Ramos (cell line): ENCODE data around the gene CXCL12.

Experiments used
- in situ Hi-C: fragments of 300-500 bp; cut with MboI; formaldehyde crosslinking; loops from one replicate; pipeline ENCODE4 v1.14.3; 2022; ENCODE audit warnings: low sequenced_read_pairs; ENCODE audit not compliant: unreplicated experiment

CXCL12 gene

DNA sequence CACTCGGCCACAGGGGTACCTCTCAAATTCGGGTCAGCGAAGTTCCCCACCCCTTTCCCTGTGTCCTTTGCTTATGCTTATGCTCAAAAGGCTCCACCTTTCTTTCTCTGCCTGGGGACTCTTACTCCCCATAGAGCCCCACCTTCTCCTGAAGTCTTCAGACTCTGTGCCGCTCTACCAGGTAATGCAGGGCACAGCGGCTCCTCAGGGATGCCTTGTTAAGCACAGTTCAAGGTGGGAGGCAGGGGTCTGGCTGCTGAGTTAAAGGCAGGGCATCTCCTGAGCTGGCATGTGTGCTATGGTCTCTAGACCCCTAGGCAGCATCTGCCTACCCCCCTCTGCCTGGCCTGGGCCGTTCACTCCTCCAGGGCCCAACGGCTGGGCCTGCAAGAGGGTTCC, 3.0 kb upstream of the CXCL12 start:
- in situ Hi-C loops, result loop anchor here (25.0 kb wide), 1 partner anchor 726 kb away; no protein-coding TSS in a partner anchor

DNA sequence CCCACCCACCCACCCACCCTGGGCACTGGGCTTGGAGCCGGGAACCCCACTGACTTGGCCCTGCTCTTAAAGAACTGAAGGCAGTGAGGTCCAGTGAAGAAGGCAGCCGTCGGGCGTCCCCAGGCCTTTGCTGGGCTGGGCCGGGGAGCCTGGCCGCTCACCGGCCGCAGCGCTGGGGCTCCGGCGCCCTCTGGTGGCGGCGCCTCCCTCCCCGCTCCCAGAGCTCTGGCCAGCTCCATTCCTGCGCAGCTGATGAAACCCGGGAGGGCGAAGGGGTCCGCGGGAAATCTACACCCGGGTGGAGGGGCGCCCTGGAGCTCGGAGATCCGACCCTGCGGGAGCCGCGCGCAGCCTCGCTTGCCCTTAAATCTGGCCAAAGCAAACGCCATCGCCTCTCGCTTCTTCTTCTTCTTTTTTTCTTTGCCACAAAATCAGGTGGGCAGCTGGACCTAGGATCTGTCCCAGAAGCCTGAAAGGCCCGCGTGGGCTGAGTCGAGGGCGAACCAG, 1.7 kb upstream of the CXCL12 start:
- in situ Hi-C loops, result loop anchor here (25.0 kb wide), 1 partner anchor 724 kb away; no protein-coding TSS in a partner anchor

DNA sequence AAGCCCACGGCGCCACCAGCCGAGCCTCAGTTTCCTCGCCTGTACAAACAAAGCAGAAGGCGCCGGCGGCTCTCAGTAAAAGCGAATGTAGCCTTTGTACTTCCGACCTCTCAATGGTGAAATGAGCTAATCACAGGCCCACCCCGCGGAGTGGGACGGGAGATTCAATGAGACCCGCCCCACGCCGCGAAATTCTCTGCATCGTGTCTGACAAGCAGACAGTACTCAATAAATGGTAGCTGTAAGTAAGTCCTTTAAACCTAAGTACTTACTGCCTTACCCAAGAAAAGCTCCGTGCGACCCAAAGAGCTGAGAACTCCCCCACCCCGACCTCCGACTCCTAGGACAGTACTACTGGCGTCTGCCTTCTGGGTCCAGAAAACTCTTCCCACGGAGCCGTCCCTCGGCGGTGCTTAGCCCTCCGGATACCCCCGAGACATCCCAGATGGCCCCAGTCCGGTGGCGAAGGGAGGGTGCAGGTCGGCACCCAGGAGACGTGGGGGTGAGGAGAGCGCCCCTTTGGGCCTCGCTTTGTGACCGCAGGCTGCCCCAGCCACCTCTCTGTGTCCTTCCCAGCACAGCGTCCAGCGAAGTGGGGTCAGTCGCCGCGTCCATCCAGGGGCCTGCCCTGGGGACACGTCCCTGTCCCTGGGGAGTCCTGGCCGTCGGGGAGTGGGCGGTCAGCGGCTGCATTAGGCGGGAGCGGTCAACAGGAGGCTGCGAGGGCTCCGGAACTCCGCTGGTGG, 972 bp upstream of the CXCL12 start:
- in situ Hi-C loops, result loop anchor here (25.0 kb wide), 1 partner anchor 724 kb away; no protein-coding TSS in a partner anchor

DNA sequence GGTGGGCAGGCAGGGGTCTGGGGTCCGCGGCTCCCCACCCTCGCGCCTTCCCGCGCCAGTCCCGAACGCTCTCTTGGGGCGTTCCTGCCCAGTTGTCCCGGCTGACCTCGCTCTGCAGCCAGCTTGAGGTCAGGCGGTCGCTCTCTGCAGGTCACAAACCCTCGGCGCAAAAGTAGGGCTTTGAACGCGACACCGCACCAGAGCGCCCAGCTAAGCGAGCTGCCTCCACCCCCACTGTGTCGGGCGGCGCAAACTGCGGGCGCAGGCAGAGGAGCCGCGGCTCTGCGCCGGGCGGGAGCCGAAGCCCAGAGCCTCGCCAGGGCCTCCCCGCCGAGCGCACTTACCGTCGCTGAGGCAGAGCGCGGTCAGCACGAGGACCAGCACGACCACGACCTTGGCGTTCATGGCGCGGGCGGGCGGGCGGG, 284 bp downstream of the CXCL12 start:
- in situ Hi-C loops, result loop anchor here (25.0 kb wide), 1 partner anchor 722 kb away; no protein-coding TSS in a partner anchor

DNA sequence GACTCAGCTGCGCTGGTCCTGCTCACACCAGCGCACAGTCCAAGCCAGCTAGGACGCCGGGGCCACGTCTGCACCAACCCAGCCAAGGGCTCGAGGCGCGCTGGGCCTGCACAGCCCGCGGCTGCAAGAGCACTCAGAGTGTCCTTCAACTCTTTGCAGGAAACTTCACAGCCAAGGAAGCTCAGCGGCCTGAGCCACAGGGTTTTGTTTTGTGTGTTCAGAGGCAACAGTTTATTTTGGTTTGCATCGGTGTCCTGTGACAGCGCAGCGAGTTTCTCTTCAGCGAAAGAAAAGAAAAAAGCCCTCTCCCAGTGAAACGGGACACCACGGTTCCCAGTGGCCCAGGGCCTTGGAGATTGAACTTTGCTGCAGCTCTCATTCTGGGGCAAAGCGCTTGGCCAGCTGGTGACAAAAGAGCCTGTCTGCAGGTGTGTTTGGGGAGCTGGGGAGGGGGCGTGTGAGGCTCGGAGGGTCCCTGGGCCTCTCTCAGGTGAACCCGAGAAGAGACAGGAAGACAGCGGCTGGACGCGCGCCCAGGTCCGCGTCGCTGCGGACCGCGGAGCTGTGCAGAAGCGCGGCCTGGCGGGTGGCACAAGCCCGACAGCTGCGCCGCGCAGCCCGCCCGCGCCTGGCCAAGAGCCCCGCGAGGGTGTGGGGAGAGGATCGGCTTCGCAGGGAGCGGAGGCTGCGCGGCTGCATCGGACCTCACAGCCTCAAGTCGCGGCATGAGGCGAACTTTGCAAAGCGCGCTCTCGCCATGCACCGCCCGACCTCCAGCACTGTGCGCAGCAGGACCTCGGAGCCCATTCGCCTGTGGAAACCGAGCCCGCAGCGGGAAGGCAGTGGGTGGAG, 922 bp downstream of the CXCL12 start:
- in situ Hi-C loops, result loop anchor here (25.0 kb wide), 1 partner anchor 722 kb away; no protein-coding TSS in a partner anchor

DNA sequence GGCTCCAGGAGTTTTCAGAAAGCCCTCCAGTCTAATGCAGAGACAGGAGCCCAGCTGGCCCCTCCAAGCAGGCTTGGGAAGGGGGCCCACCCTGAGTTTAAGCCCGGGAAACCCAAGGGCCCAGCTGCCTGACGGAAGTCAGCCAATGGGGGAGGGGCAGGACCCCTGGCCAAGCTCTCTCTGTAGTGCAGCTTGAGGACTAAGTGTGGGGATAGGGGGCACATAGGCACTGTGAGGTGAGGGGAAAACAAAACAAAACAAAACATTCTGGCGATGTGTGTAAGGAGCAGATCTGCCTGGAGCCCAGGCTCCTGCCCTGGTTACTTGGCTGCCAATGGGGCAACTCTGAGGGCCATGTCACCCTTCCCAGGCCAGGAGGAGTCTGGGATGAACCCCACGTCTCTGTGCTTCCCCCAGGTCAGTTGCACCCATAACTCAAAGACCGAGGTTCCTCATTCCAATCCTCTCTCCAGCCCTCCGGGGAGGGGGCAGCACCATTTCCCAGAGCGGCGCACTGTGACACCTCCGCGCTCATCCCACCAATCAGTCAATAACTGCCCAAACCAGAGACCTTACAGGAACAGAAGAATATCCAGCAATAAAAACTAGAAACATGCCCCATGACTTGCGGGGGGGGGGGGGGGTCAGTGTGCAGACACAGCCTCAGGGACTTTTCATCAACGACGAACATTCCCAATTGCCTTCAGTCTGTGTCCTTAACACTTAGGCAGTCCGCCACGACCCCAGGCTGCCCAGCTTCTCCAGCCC, 1.7 kb downstream of the CXCL12 start:
- in situ Hi-C loops, result loop anchor here (25.0 kb wide), 1 partner anchor 721 kb away; no protein-coding TSS in a partner anchor

DNA sequence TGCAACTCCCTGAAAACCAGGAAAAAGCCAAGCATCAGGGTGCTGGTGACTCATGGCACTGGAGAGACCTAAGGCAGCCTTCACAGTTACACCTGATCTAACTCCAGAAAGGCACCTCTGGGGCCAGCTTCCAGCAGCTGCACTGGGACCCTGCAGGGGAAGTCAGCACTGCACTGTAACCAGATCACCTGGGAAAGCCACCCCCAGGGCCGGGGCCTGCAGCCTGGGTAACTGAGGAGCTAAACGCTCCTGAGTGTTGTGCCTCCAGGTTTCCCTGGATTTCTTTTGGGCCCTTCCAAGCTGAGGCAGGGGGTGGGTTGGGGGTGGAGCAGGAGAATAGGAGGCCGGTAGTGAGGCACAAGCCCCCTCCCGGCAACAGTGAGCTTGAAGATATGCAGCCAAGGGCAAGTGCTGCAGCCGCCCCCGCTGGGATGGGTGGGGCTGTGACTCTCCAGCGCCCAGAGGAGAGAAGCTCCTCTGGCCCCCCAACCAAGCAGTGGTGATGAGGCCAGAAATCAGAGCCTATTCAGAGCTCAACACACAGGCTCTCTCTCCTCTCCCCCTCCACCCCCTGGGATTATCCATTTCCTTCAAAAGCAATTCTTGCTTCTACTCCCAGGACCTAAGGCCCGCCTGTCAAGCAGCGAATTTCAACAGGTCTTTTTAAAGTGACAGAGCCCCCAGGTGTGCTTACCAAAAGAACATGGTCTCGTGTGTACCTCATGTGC, 2.6 kb downstream of the CXCL12 start:
- in situ Hi-C loops, result loop anchor here (25.0 kb wide), 1 partner anchor 720 kb away; no protein-coding TSS in a partner anchor

DNA sequence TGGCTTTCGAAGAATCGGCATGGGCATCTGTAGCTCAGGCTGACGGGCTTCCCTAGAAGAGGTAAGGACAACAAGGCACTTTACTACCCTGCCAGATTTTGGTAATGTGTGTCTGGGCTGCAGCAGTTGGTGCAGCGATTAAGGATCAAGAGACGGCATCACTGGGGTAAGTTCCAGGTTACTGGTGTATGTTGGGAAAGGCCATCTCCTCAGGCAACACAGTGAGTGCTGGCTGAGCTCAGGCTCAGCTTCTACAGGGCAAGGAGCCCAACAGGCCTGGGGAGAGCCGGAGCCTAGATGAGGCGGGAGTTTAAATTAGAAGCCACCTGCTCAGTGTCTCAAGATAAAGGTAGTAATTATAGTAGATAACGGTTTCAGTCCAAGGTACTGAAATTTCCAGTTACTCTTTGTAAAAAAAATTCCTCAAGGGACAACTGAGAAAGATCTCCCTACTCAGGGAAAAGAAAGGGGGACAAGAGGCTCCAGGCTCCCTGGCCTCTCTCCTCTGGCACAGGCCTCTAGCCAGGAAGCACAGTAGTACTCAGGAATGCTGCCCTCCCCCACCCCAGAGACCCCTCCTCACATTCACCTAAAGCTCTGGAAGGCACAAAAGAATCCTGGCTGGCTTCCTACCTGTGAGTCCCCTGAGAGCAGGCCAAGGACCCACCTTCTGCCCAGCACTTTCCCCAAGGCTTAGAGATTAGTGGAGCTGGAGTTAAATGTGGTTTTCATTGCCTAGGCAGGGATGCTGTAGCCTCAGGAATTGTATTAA, 3.9 kb downstream of the CXCL12 start:
- in situ Hi-C loops, result loop anchor here (25.0 kb wide), 1 partner anchor 719 kb away; no protein-coding TSS in a partner anchor

DNA sequence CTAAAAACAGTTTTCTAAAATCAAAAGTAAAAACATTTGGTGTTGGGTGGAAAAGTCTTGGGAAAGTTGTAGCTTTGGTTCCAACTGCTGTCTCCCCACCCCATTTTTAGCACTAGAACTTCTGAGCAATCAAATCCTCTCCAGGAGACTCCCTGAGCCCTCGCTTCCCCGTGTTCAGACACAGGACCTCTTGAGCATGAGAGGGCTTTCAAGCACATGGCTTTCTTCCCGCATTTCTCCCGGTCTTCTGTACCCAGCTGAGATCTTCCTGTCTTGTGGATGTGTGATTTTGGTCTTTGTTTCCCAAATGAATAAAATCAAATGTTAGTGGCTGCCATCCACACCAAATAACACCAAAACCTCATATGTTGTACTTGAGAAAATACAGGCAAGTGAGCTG, 5.0 kb downstream of the CXCL12 start:
- in situ Hi-C loops, result loop anchor here (25.0 kb wide), 1 partner anchor 718 kb away; no protein-coding TSS in a partner anchor

DNA sequence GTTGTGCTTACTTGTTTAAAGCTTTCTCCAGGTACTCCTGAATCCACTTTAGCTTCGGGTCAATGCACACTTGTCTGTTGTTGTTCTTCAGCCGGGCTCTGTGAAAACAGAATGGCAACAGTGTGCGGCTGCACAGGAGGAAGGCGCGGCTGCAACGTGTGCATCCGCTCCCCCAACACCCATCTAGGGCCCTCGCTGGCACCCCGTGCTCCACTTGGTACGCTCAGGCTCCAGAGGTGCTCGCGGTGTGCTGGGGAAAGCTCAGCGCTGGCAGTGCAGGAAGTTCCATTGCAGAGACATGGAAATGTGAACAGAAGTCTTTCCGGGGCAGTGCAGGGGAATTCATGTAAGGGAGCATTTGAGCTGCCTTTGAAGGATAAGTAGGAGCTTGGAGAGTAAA, 6.3 kb downstream of the CXCL12 start:
- in situ Hi-C loops, result loop anchor here (25.0 kb wide), 1 partner anchor 716 kb away; no protein-coding TSS in a partner anchor

DNA sequence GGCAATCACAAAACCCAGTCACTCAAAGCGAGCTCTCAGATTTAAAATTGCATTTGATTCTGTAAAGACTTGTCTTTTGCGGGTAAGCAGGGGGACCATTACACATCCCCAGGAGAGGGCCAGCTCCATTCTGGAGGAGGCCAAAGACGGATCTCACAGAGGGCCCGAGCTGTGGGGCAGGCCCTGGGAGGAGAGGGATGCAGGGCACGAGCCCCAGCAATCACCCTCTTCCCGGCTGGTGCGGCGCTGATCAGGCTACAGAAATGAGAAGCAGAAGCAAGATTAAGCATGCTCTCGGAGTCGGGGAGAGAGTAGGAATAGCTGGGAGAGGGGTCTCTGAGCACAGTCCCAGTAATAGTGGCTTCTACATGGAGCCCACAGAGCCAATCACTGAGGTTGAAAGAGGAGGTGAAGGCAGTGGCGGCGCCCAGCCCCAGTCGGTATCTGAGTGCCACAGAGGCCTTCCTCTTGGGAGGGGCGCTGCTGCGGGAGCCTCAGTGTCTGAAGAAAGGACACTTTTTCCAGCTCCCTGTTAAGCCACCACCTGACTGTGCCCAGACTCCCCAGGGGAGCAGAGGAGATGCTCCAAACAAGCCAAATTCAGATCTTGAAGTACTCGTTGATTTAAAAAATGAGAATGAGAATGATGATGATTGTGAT, 7.1 kb downstream of the CXCL12 start:
- in situ Hi-C loops, result loop anchor here (25.0 kb wide), 1 partner anchor 715 kb away; no protein-coding TSS in a partner anchor

DNA sequence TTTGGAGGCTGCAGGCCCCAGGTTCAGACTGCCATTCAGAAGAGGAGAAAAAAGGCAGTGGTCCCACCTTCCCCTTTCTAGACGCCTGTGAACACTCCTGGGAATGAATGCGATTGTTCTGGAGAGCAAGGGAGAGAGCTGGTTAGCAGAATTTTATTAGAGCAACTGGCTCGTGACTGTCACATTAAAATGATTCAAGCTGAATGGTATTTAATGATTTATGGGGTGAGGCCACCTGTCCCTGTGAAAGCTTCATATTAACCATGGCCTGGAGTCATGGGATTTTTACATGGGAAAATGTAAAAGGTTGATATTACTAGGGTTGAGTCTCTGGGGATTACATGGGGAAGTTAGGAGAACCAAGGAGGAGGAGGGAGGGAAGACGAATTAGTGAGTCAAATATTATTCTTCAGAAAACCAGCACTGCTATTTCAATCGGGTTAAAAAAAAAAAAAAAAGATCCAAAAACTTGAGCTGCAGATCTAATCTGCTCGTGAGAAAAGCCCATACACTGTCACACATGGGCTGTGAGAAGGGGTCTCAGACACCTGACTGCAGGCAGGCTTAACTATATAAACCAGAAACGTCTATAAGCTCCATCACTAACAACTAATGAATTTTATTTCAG, 8.3 kb downstream of the CXCL12 start:
- in situ Hi-C loops, result loop anchor here (25.0 kb wide), 1 partner anchor 714 kb away; no protein-coding TSS in a partner anchor

DNA sequence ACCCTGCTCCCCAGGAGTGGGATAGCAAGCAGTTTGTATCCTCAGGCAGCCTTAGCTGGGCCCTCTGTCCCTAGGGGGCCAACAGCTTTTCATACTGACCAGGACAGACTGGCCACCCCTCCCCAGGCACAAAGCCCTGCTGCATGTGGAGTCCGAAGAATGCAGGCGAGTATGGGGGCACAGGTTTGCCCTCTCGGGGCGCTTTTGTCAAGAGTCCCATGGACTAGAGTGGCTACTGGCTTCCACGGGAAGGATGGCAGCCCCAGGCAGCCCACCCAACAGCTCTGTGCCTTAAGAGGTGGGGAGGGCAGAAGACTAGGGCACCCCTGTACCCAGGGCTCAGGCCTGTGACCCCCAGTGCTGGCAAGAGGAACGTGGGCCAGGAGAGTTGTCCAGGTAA, 10.7 kb downstream of the CXCL12 start:
- in situ Hi-C loops, result no loop called here

DNA sequence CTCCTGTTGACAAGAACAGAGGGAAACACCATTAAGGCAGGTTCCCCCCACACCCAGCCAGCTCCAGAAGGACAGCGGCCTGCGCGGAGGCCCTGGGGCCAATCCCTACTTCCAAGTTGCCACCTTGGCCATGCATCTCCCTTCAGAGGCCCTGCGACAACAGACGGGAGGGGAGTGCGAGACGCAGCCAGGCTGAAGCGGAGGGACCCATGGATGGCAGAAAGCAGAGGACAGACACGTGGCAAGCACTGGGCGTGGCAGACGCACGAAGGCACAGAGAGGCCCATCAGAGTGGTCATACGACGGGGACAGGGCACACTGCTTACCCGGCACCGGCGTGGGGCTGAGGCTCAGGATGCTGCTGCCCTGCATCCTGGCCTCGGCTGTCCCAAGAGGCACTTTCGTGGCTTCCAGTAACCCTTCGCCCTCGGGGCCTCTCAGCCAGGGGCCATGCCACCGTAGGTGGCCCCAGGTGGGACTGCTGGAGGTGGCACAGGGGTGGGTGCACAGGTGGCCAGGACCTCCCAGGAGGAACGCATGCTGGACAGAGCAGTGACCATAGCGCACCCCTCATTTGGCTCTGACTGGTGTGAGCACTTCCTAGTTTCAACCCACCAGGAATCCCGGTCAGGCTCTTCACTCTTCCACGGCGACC, 11.4 kb downstream of the CXCL12 start:
- in situ Hi-C loops, result no loop called here

DNA sequence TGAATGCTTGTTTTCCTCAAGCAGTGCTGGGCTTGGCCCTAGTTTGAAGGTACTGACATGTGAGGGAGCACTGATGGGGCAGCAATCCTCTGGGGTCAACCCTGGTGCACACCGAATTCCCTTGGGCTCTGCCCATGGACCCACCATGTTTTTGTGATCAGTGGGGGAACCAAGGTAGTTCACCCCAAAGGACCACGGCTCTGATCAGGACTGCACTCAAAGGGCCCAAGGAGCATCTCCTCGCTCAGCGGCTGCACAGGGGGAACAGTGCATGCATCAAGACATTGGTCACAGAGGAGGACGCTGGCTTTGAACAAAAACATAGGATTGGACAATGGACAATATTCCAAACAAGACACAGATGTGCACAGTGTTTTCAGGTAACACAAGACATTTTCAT, 12.7 kb downstream of the CXCL12 start:
- in situ Hi-C loops, result no loop called here

DNA sequence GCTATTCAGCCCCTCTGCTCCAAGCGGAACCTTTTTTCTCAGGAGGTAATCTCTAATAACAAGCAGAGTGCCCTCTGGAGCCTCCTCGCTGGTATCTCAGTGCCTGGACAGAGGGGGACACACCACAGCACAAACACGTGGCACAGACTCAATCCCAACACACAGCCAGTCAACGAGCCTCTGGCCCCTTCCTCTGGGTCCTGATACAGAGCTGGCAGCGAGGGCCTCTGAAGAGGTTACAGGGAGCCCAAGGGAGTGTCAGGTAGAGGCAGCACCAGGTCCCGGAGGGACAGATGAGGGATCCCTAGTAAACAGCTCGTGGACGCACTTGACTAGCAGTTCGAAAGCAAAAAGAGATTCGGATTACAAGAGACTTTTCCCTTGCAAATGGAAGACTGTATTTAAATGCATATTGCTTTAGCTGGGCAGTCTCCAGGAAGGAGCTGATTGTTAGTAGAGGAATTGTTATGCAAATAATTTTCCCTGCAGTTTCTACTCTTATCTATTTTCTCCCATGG, 14.1 kb downstream of the CXCL12 start:
- in situ Hi-C loops, result no loop called here

DNA sequence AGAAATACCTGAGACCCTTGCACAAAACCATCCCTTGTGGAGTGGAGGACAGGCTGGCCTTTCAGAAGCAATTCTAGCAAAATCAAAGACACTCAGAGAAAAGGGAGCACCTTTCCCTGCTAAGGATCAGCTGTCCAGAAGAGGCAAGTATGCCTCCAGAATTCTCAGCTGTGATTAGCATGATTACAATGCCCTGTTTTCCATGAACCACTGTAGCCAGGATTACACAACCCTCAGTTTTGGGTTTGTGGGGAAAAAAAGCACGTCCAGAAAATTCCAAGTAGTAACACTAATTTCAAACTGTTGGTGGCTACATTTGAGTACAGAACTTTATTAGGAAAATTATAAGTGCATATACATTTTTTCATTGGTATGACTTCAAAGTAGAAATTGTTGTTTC, 15.0 kb downstream of the CXCL12 start:
- in situ Hi-C loops, result no loop called here
